Bronchial epithelial cell (primary cell): ENCODE data around the gene RSRC1. TPM values are rescaled to one million over a fixed set of nuclear protein-coding genes. Genes with fewer than 3 reads are reported as not detected.
"Not testable (repeated sequence)": the region's sequence is repeated elsewhere in the genome, so short reads cannot be mapped to it uniquely, and the experiment has no call there.

Experiments
- DNase-seq: peaks from one replicate; pipeline ENCODE4 v3.0.0-alpha.2; 2010; ENCODE audit warnings: low read depth
- FAIRE-seq: peaks from 2 replicates; lab custom pipeline; 2011; peaks lifted over from hg19 to GRCh38; lab: Jason Lieb, UNC
- H3K27me3 ChIP-seq: 2 replicates; pipeline ENCODE4 v1.5.1; 2011; ENCODE audit warnings: low read length; ENCODE audit not compliant: control insufficient read depth, insufficient read depth
- H3K36me3 ChIP-seq: 2 replicates; pipeline ENCODE4 v1.5.1; 2011; ENCODE audit warnings: low read length; ENCODE audit not compliant: control insufficient read depth, insufficient read depth
- H3K4me3 ChIP-seq: 2 replicates; pipeline ENCODE4 v1.5.1; 2011; ENCODE audit warnings: mild to moderate bottlenecking, low read depth, low read length, control low read depth
- CTCF ChIP-seq: IDR thresholded peaks from 2 replicates; pipeline ENCODE4 v1.5.1; 2011; ENCODE audit warnings: mild to moderate bottlenecking, moderate library complexity, low read length, control low read depth, inconsistent platforms; ENCODE audit not compliant: insufficient read depth, severe bottlenecking
- total RNA-seq: library from RNA; depleted of rRNA; stranded (reverse); fragments of >200 nt; gene quantifications from 2 replicates; pipeline ENCODE4 v1.2.1, GENCODE V29; 2014

RSRC1 gene
- total RNA-seq, 1 donor from 2014 or later = 20.8 TPM

GRCh38 chr3:158210067-158210466 is 100.2 kb downstream of the RSRC1 start:
- H3K4me3 ChIP-seq = no peak overlapping the region
- DNase-seq = no peak
- no peak for FAIRE-seq
- H3K36me3 ChIP-seq = no peaks in the 10 kb centered on the region
- no peaks in the 10 kb centered on the region for H3K27me3 ChIP-seq
- TF ChIP-seq CTCF = no peak

GRCh38 chr3:158213461-158213860 is 103.6 kb downstream of the RSRC1 start:
- no peaks in the 10 kb centered on the region for H3K36me3 ChIP-seq
- FAIRE-seq = no peak
- no peak for TF ChIP-seq CTCF

GRCh38 chr3:158217992-158218391 is 108.1 kb downstream of the RSRC1 start:
- no peak for TF ChIP-seq CTCF
- H3K4me3 ChIP-seq = no peak overlapping the region
- no peaks in the 10 kb centered on the region for H3K27me3 ChIP-seq
- DNase-seq (no peak), FAIRE-seq (no peak)
- no peaks in the 10 kb centered on the region for H3K36me3 ChIP-seq

More at GRCh38 chr3:158213461-158213860, 103.6 kb downstream of the RSRC1 start:
- H3K4me3 ChIP-seq = no peak overlapping the region
- no peaks in the 10 kb centered on the region for H3K27me3 ChIP-seq
- DNase-seq = no peak

- DNase-seq (no peak), FAIRE-seq (no peak)
- Histone ChIP-seq H3K27me3 (no peaks in the 10 kb centered on the region), H3K36me3 (no peaks in the 10 kb centered on the region), H3K4me3 (no peak overlapping the region)
- TF ChIP-seq CTCF = no peak
These were observed 110.7 kb downstream of the RSRC1 start for GRCh38 chr3:158220575-158220974.

GRCh38 chr3:158221426-158221825 is 111.5 kb downstream of the RSRC1 start:
- H3K27me3 ChIP-seq = no peaks in the 10 kb centered on the region
- H3K4me3 ChIP-seq = no peak overlapping the region
- DNase-seq (peak; percentile 71), FAIRE-seq (no peak)
- TF ChIP-seq CTCF = no peak
- no peaks in the 10 kb centered on the region for H3K36me3 ChIP-seq

GRCh38 chr3:158226429-158226828 is 116.5 kb downstream of the RSRC1 start:
- Histone ChIP-seq H3K27me3 (no peaks in the 10 kb centered on the region), H3K36me3 (no peaks in the 10 kb centered on the region), H3K4me3 (no peak overlapping the region)
- no peak for DNase-seq
- no peak for TF ChIP-seq CTCF
- FAIRE-seq = no peak

- H3K27me3 ChIP-seq, DNase-seq, H3K36me3 ChIP-seq, H3K4me3 ChIP-seq, FAIRE-seq: not testable (repeated sequence)
These were observed 119.1 kb downstream of the RSRC1 start for GRCh38 chr3:158228942-158229341.
